D721Med (cell line): Measurements from ENCODE around the gene METTL24.
"Not testable (repeated sequence)": the region's sequence is repeated elsewhere in the genome, so short reads cannot be mapped to it uniquely, and the experiment has no call there.

Source experiments
- DNase-seq: peaks from one replicate; pipeline ENCODE4 v3.0.0; 2011; ENCODE audit warnings: low spot score; ENCODE audit not compliant: insufficient read length
- FAIRE-seq: peaks from 2 replicates; lab custom pipeline; 2011; peaks lifted over from hg19 to GRCh38; lab: Jason Lieb, UNC
- CTCF ChIP-seq: IDR thresholded peaks from 2 replicates; pipeline ENCODE4 v1.5.1; 2012; ENCODE audit warnings: mild to moderate bottlenecking, control low read depth; ENCODE audit not compliant: insufficient read depth; ENCODE audit errors: missing control alignments

METTL24 gene

GRCh38 chr6:110307368-110307767 is 50.8 kb downstream of the METTL24 start:
- no peak for TF ChIP-seq CTCF
- FAIRE-seq: no peak

GRCh38 chr6:110305832-110306231 is 52.3 kb downstream of the METTL24 start:
- DNase-seq, FAIRE-seq: not testable (repeated sequence)

More at GRCh38 chr6:110307368-110307767, 50.8 kb downstream of the METTL24 start:
- no peak for DNase-seq

DNA sequence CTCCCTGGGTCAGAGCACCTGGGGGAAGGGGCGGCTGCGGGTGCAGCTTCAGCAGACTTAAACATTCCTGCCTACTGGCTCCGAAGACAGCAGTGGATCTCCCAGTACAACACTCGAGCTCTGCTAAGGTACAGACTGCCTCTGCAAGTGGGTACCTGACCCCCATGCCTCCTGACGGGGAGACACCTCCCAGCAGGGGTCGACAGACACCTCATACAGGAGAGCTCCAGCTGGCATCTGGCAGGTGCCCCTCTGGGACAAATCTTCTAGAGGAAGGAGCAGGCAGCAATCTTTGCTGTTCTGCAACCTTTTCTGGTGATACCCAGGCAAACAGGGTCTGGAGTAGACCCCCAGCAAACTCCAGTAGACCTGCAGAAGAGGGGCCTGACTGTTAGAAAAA is 54.5 kb downstream of the METTL24 start:
- FAIRE-seq, DNase-seq: not testable (repeated sequence)

DNA sequence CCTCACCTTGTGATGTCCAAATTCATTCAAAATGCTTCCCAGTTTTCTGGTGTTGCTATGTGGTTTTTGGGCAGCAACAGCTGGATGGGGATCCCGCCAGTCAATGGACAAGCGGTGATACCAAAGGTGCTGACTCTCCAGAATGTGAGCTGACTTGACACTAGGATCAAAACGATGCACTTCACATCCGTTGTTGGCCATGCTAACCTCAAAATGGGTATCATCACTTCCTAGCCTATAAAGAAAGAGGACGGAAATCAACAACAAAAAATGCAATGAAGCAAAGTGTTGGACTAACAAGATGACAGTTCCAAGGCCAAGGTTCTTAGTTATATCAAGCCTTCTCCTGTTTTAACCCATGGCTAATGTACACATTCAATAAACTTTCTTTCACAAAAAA is 59.2 kb downstream of the METTL24 start:
- FAIRE-seq (peak; percentile 68), DNase-seq (no peak)
- TF ChIP-seq CTCF: no peak

GRCh38 chr6:110298411-110298810 is 59.7 kb downstream of the METTL24 start:
- no peak for FAIRE-seq

DNA sequence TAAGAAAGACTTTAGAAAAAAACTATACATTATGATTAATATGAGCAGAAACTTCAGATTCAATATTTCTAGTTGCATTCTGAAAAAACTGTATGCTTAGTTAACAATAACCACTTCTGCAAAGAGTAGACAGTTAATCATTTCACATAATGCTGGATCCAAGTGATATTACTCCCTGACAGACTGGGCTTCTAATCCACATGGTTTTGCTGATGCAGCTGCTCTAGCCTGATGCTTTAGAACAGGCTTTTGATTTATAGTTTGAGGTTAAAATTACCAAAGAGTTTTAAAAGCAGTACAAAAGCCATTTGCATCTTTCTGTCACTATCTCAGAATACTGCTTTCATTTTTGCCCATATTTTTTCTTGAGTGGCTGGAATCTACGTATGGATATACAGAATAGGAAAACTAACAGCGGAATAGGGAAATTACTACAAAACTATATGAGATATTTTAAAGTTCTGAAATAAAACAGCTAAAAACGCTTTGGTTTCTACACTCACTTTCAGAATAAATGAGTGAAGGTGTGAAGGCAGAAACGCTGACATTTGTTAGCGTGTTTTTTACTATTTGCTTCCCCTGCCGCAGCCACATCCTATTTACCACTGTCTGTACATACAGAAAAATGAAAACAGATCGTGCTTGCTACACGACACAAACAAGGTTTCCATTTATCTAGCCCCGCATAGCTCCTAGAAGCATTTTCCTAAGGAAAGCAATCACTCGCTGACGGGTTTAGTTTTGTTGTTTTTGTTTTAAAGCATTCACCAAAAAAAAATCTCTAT is 61.7 kb downstream of the METTL24 start:
- TF ChIP-seq CTCF: no peak
- peak; percentile 95 for FAIRE-seq
- DNase-seq: no peak

More at GRCh38 chr6:110298411-110298810, 59.7 kb downstream of the METTL24 start:
- no peak for TF ChIP-seq CTCF
- no peak for DNase-seq

- FAIRE-seq (no peak), DNase-seq (no peak)
- no peak for TF ChIP-seq CTCF
These were observed 62.5 kb downstream of the METTL24 start for GRCh38 chr6:110295451-110296165.
